Measurements from ENCODE around the gene ZNF846.
"Not testable (repeated sequence)": the region's sequence is repeated elsewhere in the genome, so short reads cannot be mapped to it uniquely, and the experiment has no call there.

ZNF846 gene

GRCh38 chr19:9768175-9769112 is at the start of gene ZNF846:
ZNF846 (minus strand) TSS chr19:9768738; CDS start chr19:9764950, 3,788 bp downstream.
- peak; percentile 88 for DNase-seq

- no peak for DNase-seq
Observed at GRCh38 chr19:9818175-9818733, 49.7 kb upstream of the ZNF846 start.

- no peak for DNase-seq
Observed at GRCh38 chr19:9811139-9811538, 42.6 kb upstream of the ZNF846 start.

- DNase-seq, result no peak
Observed at GRCh38 chr19:9808855-9809824, 40.6 kb upstream of the ZNF846 start.

- no peak for DNase-seq
Observed at GRCh38 chr19:9806803-9807202, 38.3 kb upstream of the ZNF846 start.

- DNase-seq, result no peak
Observed at GRCh38 chr19:9801976-9802375, 33.4 kb upstream of the ZNF846 start.

GRCh38 chr19:9799162-9799561 is 30.6 kb upstream of the ZNF846 start:
- no peak for DNase-seq

GRCh38 chr19:9797871-9798270 is 29.3 kb upstream of the ZNF846 start:
- DNase-seq, result no peak

GRCh38 chr19:9796113-9796773 is 27.7 kb upstream of the ZNF846 start:
- peak; percentile 72 for DNase-seq

- DNase-seq, result no peak
Observed at GRCh38 chr19:9793071-9793591, 24.6 kb upstream of the ZNF846 start.

- DNase-seq, result peak; percentile 55
Observed at GRCh38 chr19:9792206-9793070, 23.9 kb upstream of the ZNF846 start.

GRCh38 chr19:9791552-9792205 is 23.1 kb upstream of the ZNF846 start:
- peak; percentile 10 for DNase-seq

- DNase-seq, result not testable (repeated sequence)
Observed at GRCh38 chr19:9791073-9791367, 22.5 kb upstream of the ZNF846 start.

GRCh38 chr19:9789579-9789978 is 21.0 kb upstream of the ZNF846 start:
- DNase-seq, result not testable (repeated sequence)

GRCh38 chr19:9789066-9789465 is 20.5 kb upstream of the ZNF846 start:
- no peak for DNase-seq

GRCh38 chr19:9788604-9789003 is 20.1 kb upstream of the ZNF846 start:
- DNase-seq, result not testable (repeated sequence)

- no peak for DNase-seq
Observed at GRCh38 chr19:9786819-9787218, 18.3 kb upstream of the ZNF846 start.

GRCh38 chr19:9786342-9786741 is 17.8 kb upstream of the ZNF846 start:
- no peak for DNase-seq

GRCh38 chr19:9785367-9786331 is 17.1 kb upstream of the ZNF846 start:
- peak; percentile 46 for DNase-seq

- DNase-seq, result not testable (repeated sequence)
Observed at GRCh38 chr19:9784163-9784496, 15.6 kb upstream of the ZNF846 start.
